Mammary epithelial cell (primary cell): Measurements from ENCODE around the gene GRIN2A.

ENCODE experiments used
- EZH2 ChIP-seq: IDR thresholded peaks from 2 replicates; pipeline ENCODE4 v1.6.1; 2012; ENCODE audit warnings: low read length, inconsistent platforms, borderline replicate concordance
- TF ChIP-seq, protein P1 (sequence below), 2 donors: IDR thresholded peaks in 1 of 2; conservative IDR thresholded peaks in 1 of 2; 2 replicates each; pipeline ENCODE4 v1.5.1; 2011 to 2012; ENCODE audit warnings: inconsistent platforms in 2 of 2, low read length in 2 of 2, mild to moderate bottlenecking in 2 of 2, control low read depth in 1 of 2, low read depth in 1 of 2; ENCODE audit not compliant: insufficient read depth in 1 of 2; ENCODE audit errors: extremely low read depth in 1 of 2

DNA sequence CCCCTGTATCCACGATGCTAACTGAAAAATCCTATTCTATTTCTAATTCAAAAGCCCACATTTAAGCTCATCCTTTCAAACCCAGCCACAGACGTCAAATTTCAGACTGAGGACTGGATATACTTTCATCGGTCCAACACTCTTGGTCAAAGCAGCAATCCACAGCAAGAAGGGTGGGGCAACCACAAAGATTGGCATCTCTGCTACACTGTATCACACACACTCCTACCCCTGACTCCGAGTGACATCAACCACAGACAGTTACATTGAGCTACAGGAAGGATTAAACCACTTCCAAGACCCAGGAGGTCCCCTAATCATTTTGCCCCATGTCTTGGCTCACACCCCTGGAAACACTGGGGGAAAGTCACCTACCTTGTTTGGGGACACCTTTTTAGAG is 61.3 kb downstream of the GRIN2A start:
- TF ChIP-seq, protein P1, sequence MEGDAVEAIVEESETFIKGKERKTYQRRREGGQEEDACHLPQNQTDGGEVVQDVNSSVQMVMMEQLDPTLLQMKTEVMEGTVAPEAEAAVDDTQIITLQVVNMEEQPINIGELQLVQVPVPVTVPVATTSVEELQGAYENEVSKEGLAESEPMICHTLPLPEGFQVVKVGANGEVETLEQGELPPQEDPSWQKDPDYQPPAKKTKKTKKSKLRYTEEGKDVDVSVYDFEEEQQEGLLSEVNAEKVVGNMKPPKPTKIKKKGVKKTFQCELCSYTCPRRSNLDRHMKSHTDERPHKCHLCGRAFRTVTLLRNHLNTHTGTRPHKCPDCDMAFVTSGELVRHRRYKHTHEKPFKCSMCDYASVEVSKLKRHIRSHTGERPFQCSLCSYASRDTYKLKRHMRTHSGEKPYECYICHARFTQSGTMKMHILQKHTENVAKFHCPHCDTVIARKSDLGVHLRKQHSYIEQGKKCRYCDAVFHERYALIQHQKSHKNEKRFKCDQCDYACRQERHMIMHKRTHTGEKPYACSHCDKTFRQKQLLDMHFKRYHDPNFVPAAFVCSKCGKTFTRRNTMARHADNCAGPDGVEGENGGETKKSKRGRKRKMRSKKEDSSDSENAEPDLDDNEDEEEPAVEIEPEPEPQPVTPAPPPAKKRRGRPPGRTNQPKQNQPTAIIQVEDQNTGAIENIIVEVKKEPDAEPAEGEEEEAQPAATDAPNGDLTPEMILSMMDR (conservative IDR thresholded peaks at IDR 0.05 in 1 of 2, IDR thresholded peaks at IDR 0.05 in 1 of 2; ENCODE audit: extremely low read depth in 1 of 2, insufficient read depth in 1 of 2, low read depth in 1 of 2, low read length in 2 of 2) = no peak
- TF ChIP-seq EZH2 = no peak
